ENCODE measurements around the gene CLCC1.

- TF ChIP-seq CTCF (conservative IDR thresholded peaks at IDR 0.05; ENCODE audit: low read depth, low read length), result no peak
- no peak for TF ChIP-seq EZH2 (IDR thresholded peaks at IDR 0.05; ENCODE audit: borderline replicate concordance, low read depth, low read length, poor library complexity, severe bottlenecking)
Measured at GRCh38 chr1:108955111-108955510, 8.2 kb downstream of the CLCC1 start.

Data from A673 (cell line).